Central memory CD4-positive, alpha-beta T cell (primary cell): ENCODE data around the gene LRRC46.

ENCODE experiments used
- DNase-seq: peaks from one replicate; pipeline ENCODE4 v3.0.0; 2022

LRRC46 gene

DNA sequence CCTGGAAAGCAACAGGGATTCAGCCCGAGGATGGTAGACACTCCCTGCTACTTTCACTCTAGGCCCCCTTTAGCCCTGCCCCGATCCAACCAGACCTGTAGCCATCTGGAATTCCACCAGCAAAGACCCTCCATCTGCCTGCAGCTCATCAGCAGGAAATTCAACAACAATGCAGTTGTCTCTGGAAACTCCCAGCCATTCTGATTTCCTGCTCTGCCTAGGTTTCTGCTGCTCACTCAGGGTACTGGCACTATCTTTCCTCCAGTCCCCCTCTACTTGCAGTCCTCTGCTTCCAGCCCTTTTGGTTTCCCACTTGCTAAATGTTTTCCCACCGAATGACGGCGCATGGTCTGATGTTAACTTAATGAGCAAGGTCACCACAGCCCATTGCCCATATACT is 22.1 kb downstream of the LRRC46 start:
- DNase-seq = no peak

DNA sequence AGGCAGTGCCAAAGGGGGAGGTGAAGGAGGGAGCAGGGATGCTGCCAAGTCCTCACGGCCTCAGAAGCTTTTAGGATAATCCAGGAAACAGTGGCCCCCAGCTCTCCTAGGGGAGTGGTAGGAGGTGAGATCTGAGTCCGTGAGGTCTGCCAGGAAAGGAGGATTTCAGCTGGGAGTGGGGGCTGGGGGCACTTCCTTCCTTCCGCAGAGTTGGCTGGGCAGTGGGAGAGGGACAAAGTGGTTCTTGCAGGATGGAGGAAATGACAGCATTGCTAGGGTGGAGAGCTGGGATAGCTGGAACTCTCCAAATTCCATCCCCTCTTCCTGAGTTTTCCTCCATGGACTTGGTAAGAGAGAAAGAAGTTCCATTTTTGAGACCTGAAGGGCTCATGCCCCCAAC is 24.3 kb downstream of the LRRC46 start:
- DNase-seq = no peak

DNA sequence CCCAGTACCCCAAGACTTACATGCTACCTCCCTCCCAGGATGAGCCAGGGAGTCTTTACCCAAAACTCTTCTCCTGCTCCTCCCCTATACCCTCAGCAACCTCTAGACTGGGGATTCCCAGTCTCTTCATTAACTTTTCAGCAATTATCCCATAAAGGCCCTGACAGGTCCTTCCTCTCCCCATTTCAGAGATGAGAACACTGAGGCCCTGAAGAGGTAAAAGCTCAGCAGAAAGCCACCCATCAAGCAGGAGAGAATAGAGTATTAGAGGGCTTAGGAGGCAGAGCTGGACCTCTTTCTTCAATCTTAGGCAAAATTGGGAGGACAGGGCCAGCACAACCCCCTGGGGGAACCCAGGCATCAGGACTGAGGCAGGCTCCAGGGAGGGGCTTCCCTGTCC is 25.4 kb downstream of the LRRC46 start:
- DNase-seq = no peak

- DNase-seq = no peak
Observed at GRCh38 chr17:47857551-47858455, 26.3 kb downstream of the LRRC46 start.

DNA sequence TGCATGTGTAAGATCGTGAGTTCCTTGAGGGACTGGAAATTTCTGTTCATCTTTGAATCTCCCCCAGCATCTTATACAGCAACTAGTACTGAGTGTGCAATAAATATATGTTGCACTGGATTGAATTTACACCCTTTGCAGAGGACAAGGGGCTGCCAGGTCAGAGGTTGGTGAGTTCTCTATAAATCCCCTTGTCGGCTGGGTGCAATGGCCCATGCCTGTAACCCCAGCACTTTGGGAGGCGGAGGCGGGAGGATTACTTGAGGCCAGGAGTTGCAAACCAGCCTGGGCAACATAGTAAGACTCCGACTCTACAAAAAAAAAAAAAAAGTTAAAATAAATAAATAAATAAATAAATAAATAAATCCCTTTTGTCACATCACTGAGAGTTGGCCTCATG is 28.9 kb downstream of the LRRC46 start:
- DNase-seq = no peak

DNA sequence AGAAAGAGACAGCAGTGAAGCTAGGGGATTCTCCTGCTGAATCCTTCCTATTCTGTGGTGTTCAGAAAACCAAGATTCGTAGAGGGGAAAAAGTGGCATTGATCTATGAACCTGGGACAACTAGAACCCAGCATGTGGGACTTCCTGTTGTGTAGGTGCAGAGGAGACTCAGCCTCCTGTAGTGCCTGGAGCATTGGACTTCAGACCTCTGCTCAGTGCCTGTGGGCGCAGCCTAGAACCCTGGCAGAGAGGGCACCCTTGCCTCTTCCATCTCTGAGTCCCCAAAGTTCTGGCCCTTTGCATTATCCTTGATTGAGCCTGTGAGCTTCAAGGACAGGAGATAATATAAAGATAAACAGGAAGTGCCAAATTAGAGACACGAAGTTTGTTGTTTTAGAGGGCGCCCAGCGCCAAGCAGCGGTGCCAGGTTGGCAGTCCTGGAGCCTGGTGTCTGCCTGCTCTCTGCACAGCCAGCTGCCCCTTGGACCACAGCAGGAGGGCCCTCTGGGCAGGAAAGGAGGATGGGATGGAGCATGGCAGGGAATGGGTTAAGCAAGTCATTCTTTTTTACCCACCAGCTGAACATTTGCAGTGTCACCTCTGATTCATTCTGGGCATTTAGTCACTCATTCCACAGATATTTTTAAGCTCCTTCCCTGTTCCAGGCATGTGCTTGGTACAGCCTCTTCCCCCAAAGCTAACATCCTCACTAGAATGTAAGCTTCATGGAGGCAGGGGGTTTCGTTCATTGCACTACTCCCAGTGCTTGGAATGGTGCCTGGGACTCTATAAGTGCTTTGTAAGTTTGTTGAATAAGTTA is 31.4 kb downstream of the LRRC46 start:
- DNase-seq = no peak

- DNase-seq = no peak
Observed at GRCh38 chr17:47864791-47865216, 33.3 kb downstream of the LRRC46 start.

- no peak for DNase-seq
Observed at GRCh38 chr17:47866941-47867340, 35.5 kb downstream of the LRRC46 start.

GRCh38 chr17:47867813-47868533 is 36.5 kb downstream of the LRRC46 start:
- DNase-seq = no peak

- DNase-seq = no peak
Observed at GRCh38 chr17:47869114-47869513, 37.6 kb downstream of the LRRC46 start.

GRCh38 chr17:47870056-47870455 is 38.6 kb downstream of the LRRC46 start:
- DNase-seq = no peak

DNA sequence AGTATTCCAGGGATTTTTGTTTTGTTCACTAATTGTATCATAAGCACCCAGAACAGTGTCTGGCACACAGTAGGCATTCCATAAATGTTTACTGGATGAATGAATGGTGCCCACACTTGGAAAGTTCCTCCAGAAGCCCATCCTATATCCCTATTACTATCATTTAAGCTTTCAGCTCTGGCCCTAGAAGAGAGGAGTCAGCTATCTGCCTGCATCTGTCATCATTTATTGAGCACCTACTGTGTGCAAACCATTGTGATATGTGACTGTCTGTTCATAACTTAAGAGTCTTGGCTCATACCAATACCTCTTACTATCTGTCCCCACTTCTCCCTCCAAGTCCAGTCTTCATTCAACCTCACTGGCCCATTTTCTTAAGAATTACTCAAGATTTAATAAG is 39.6 kb downstream of the LRRC46 start:
- DNase-seq = no peak

DNA sequence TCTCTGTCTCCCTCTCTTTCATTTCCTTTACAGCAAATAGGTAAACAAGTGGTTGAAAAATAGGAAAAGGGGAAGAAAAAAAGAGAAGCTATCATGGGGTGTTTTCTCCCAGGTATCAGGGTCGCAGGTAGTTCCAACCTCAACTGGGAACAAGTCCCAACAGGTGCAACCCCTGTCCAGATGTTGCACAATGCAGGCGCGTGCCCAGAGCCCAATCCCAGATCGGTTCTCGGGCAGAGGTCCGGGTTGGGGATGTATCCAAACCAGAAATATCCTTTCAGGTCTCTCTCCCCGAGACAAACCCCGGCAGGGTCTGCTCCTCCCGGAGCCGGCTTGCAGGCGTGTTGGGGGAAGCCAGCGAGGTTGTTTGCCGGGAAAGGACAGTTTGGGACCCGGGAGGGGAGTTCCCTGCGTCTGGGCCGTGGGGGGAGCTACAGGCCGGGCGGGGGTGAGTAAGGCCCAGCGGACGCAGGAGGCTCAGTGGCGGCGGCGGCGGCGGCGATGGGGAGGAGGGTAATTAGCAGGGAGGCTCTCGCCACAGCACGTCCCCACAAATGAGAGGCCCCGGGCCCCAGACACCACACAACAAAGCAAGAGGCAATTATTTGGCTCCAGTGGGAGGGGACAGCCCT is 40.7 kb downstream of the LRRC46 start:
- no peak for DNase-seq

DNA sequence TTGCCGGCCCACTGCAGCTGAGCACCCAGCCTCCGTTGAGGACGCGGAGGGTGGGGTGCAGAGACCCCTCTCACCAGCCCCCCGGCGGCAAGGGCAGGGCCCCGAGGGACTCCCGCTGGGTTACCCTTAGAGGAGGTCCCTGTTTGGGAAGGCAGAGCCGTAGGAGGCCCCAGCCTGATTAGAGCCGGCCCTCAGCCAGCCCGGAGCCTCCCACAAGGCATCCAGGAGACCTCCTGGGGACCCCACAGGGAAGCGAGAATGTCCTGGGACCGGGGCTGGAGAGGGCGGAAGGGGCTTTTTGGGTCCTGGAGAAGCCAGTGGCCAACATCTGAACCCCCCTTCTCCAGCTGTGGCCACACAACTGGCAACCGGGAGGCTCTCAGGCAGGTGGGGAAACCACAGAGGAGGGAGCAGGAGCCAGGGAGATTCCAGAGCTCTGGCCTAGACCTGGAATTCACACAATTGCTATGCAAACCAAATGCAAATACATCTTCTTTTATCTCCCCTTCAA is 41.2 kb downstream of the LRRC46 start:
- no peak for DNase-seq

- DNase-seq = no peak
Observed at GRCh38 chr17:47873200-47874090, 42.0 kb downstream of the LRRC46 start.

- no peak for DNase-seq
Observed at GRCh38 chr17:47875011-47875985, 43.8 kb downstream of the LRRC46 start.

DNA sequence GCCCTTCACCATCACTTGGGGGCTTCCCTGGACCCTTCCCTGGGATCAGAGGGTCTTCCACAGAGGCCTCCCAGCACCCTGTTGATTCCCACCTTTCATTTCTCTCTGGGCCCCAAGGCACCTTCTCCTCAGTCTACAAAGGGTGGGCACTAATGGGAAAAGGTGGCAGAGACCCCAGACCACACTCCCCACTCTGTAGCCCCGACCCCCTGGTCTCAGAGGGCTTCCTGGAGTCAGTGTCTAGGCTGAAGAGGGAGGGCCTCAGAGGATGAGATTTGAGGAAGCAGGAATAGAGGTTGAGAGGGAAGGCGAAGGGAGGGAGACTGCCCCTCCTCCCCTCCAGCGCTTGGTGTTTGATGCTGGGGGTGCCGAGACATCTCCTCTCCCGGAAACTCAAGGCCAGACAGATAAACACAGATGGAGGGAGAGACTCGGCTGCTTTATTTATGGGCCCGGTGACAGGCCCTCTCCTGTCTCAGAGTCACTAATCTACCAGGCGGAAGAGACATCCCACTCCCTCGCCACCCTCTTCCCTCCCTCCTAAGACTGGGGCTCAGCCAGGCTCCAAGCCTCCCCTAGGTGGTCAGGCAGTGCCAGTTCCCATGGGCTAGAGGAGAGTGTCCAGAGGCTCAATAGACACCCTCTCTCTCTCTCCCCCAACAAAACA is 46.0 kb downstream of the LRRC46 start:
- DNase-seq = no peak

DNA sequence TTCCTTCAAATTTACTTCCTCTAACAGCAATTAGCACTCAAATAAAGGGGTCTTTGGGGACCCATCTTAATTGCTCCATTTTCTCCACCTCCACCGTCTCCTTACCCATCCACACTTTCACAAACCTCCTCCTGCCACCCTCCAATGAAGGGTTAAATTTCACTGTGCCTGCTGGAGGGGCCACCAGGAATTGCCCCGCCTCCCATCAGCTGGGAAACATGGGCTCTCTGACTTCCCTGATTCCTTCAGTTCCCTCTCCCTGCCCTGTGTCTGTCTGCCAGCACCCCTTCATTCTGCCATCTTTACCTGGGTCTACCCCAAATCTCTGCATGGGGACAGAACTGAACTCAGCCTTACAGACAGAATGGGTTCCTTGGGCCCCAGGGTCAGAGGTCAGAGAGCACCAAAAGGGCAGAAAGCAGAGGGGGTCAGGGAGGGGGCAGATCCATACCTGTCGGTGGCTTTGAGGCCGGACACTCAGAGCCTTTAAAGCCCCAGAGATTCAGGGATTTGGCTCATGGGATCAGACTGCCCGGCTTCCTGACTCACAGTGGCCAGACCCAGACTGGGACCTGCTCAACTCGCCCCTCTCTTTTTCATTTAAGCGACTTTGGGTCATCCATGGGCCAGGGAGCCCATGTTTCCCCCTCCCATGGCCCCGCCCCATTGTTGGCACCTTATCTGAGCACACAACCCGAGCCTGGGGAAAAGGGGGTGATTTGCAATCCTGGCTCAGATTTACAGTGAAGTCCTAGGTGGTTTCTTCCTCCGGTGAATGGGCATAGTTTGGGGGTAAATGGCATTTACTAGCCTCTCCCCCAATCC is 46.9 kb downstream of the LRRC46 start:
- no peak for DNase-seq
